DOHH2 (cell line): Measurements from ENCODE around the gene LSP1.

Experiments
- H3F3A ChIP-seq: fragments of 200-600 bp; sonication (generic), shearing (Covaris generic); 2 replicates; pipeline ENCODE4 v1.6.0; 2016; ENCODE audit warnings: antibody characterized with exemption, mild to moderate bottlenecking; ENCODE audit not compliant: control insufficient read depth, insufficient read depth
- H3K27ac ChIP-seq: fragments of 200-600 bp; sonication (generic); 2 replicates; pipeline ENCODE4 v1.5.1; 2014; ENCODE audit warnings: low read depth, mild to moderate bottlenecking, low read length, moderate library complexity
- H3K27me3 ChIP-seq: fragments of 200-600 bp; sonication (generic); 2 replicates; pipeline ENCODE4 v1.6.1; 2014; ENCODE audit warnings: mild to moderate bottlenecking, low read length, mixed read lengths; ENCODE audit not compliant: control insufficient read depth
- H3K36me3 ChIP-seq: fragments of 200-600 bp; sonication (generic); 2 replicates; pipeline ENCODE4 v1.6.1; 2014; ENCODE audit warnings: mild to moderate bottlenecking, low read length, moderate library complexity, mixed read lengths; ENCODE audit not compliant: control insufficient read depth
- H3K4me1 ChIP-seq: fragments of 200-600 bp; sonication (generic); 2 replicates; pipeline ENCODE4 v1.6.1; 2014; ENCODE audit warnings: mild to moderate bottlenecking, low read length, mixed read lengths; ENCODE audit not compliant: control insufficient read depth
- H3K4me2 ChIP-seq: fragments of 200-600 bp; sonication (generic); 2 replicates; pipeline ENCODE4 v1.6.0; 2014; ENCODE audit warnings: mild to moderate bottlenecking, low read length, moderate library complexity
- H3K4me3 ChIP-seq: fragments of 200-600 bp; sonication (generic); 2 replicates; pipeline ENCODE4 v1.5.1; 2014; ENCODE audit warnings: mild to moderate bottlenecking, low read length, mixed read lengths
- H3K79me2 ChIP-seq: fragments of 200-600 bp; sonication (generic); 2 replicates; pipeline ENCODE4 v1.6.1; 2014; ENCODE audit warnings: mild to moderate bottlenecking, low read length, mixed read lengths; ENCODE audit not compliant: control insufficient read depth
- H3K9me2 ChIP-seq: fragments of 200-600 bp; sonication (generic); replicated peaks from 2 replicates; pipeline ENCODE4 v1.6.1; 2014; ENCODE audit warnings: mild to moderate bottlenecking, low read length, mixed read lengths; ENCODE audit not compliant: control insufficient read depth
- H3K9me3 ChIP-seq: fragments of 200-600 bp; sonication (generic); 2 replicates; pipeline ENCODE4 v1.6.1; 2014; ENCODE audit warnings: antibody characterized with exemption, low read length, mixed read lengths; ENCODE audit not compliant: control insufficient read depth, insufficient read depth
- H4K20me1 ChIP-seq: fragments of 200-600 bp; sonication (generic); 2 replicates; pipeline ENCODE4 v1.6.0; 2014; ENCODE audit warnings: low read depth, mild to moderate bottlenecking, antibody characterized with exemption, low read length, moderate library complexity; ENCODE audit not compliant: control insufficient read depth, insufficient read depth
- EZH2phosphoT487 ChIP-seq: fragments of 200-600 bp; sonication (generic); IDR thresholded peaks from 2 replicates; pipeline ENCODE4 v1.6.1; 2017; ENCODE audit warnings: borderline replicate concordance, mild to moderate bottlenecking, antibody characterized with exemption, low read length, moderate library complexity, mixed read lengths
- TF ChIP-seq, protein P1 (sequence below): fragments of 200-600 bp; sonication (generic); IDR thresholded peaks from one replicate; pipeline ENCODE4 v1.5.1; 2014; ENCODE audit warnings: antibody characterized with exemption, mild to moderate bottlenecking, low read depth, low read length; ENCODE audit not compliant: poor library complexity, severe bottlenecking

The LSP1 gene

DNA sequence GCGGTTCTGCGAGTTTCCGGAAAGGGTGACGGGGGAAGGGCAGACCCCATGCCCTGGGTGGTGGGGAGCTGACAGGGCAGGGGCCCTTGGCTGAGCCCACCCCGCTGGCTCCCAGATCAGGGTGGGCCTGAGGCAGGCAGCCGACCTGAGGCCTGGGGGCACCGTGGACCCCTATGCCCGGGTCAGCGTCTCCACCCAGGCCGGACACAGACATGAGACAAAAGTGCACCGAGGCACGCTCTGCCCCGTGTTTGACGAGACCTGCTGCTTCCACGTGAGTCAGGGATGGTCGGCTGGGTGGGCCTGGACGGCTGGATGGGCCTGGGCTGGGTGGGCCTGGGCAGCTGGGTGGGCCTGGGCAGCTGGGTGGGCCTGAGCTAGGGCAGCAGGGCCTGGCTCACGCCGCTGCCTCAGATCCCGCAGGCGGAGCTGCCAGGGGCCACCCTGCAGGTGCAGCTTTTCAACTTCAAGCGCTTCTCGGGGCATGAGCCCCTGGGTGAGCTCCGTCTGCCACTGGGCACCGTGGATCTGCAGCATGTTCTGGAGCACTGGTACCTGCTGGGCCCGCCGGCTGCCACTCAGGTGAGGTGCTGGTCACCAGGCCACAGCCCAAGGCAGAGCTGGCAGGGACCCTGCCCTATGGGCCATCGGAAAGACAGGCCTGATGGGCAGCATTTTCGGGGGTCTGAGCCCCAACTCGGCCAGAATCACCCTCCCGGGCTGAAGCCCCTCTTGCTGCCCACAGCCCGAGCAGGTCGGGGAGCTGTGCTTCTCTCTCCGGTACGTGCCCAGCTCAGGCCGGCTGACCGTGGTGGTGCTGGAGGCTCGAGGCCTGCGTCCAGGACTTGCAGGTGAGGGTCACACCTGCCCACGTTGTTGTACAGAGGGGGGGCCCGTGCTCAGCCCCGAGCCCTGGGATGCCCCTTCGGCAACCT lies 16.6 kb upstream of the LSP1 start:
- Histone ChIP-seq H3F3A (no peaks in the 10 kb centered on the region), H3K4me3 (no peak overlapping the region), H3K4me1 (peaks cover 30% of the 10 kb centered on the region), H3K79me2 (no peaks in the 10 kb centered on the region), H3K27me3 (peaks cover 11% of the 10 kb centered on the region), H3K9me2 (no peaks in the 10 kb centered on the region), H4K20me1 (no peaks in the 10 kb centered on the region), H3K27ac (no peak overlapping the region), H3K9me3 (no peaks in the 10 kb centered on the region), H3K36me3 (no peaks in the 10 kb centered on the region), H3K4me2 (no peak overlapping the region)
- TF ChIP-seq, protein P1, sequence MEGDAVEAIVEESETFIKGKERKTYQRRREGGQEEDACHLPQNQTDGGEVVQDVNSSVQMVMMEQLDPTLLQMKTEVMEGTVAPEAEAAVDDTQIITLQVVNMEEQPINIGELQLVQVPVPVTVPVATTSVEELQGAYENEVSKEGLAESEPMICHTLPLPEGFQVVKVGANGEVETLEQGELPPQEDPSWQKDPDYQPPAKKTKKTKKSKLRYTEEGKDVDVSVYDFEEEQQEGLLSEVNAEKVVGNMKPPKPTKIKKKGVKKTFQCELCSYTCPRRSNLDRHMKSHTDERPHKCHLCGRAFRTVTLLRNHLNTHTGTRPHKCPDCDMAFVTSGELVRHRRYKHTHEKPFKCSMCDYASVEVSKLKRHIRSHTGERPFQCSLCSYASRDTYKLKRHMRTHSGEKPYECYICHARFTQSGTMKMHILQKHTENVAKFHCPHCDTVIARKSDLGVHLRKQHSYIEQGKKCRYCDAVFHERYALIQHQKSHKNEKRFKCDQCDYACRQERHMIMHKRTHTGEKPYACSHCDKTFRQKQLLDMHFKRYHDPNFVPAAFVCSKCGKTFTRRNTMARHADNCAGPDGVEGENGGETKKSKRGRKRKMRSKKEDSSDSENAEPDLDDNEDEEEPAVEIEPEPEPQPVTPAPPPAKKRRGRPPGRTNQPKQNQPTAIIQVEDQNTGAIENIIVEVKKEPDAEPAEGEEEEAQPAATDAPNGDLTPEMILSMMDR = no peak
- TF ChIP-seq EZH2phosphoT487 = no peak

DNA sequence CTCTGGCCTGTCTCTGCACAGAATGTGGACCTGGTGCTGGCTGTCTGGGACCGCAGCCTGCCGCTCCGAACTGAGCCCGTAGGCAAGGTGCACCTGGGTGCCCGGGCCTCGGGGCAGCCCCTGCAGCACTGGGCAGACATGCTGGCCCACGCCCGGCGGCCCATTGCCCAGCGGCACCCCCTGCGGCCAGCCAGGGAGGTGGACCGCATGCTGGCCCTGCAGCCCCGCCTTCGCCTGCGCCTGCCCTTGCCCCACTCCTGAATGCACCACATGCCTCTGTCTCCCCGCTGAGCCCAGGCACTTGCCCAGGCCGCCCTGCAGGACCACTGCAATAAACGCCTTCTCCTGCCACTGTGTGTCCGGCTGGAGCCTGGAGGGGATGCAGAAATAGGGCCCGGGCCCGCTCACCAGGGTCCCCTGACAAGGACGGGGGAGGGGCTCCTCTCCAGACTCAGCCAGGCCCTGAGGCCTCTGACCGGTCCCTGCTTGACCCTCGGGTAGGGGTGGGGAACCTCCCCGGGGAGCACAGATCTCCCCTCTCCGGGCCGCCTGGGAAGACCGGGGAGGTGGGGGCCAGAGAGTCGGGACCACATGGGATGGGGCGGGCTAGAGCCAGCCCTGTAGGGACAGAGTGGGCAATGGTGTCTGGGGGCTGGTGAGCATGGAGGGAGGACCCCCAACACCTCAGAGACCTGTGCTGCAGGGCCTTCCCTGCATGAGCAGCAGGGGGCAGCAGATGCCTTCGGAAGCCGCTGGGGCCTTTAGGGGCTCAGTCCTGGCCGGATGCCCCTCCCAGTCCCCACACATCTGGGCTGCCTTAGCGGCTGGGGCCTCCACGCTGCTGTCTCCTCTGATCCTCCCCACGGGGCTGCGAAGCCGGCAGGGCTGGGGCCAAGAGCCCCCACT lies 15.5 kb upstream of the LSP1 start:
- no peaks in the 10 kb centered on the region for H4K20me1 ChIP-seq
- no peaks in the 10 kb centered on the region for H3F3A ChIP-seq
- peaks cover 30% of the 10 kb centered on the region for H3K4me1 ChIP-seq
- TF ChIP-seq, protein P1 = peak; percentile 86
- TF ChIP-seq EZH2phosphoT487 = no peak
- H3K4me2 ChIP-seq = peak overlapping the region; percentile 42
- no peaks in the 10 kb centered on the region for H3K9me3 ChIP-seq
- no peaks in the 10 kb centered on the region for H3K79me2 ChIP-seq
- no peaks in the 10 kb centered on the region for H3K9me2 ChIP-seq
- no peak overlapping the region for H3K4me3 ChIP-seq
- H3K36me3 ChIP-seq = no peaks in the 10 kb centered on the region
- H3K27ac ChIP-seq = no peak overlapping the region
- H3K27me3 ChIP-seq = 0 out of 2 replicates have a peak, but pooled peaks cover 3% of the 10 kb centered on the region

DNA sequence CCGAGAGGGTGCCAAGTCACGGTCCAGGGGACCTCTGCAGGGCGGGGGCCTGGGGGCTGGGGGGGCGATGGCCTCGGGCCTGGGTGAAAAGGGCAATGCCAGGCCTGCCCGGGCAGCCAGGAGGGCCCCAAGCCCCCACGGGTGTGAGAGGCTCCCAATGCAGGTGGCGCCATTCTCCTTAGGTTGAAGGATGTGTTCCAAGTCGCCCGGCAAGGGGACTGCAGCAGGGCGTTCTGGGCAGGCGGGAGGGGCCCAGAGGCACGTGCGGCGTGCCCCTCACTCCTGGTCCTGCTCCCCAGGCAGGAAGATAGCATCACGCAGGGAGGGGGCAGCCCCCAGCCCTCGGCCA lies 14.8 kb upstream of the LSP1 start:
- Histone ChIP-seq H3K79me2 (no peaks in the 10 kb centered on the region), H3K9me2 (no peaks in the 10 kb centered on the region), H3K27me3 (no peaks in the 10 kb centered on the region), H3K27ac (no peak overlapping the region), H3K4me2 (peak overlapping the region; percentile 42), H3K36me3 (no peaks in the 10 kb centered on the region), H3K4me3 (no peak overlapping the region), H3K4me1 (peaks cover 30% of the 10 kb centered on the region), H3K9me3 (no peaks in the 10 kb centered on the region), H3F3A (no peaks in the 10 kb centered on the region), H4K20me1 (no peaks in the 10 kb centered on the region)
- TF ChIP-seq, protein P1 = no peak
- no peak for TF ChIP-seq EZH2phosphoT487
